Fibroblast of pulmonary artery (primary cell): ENCODE measurements around the gene DAP3.
"Not testable (repeated sequence)": the region's sequence is repeated elsewhere in the genome, so short reads cannot be mapped to it uniquely, and the experiment has no call there.

Experiments
- DNase-seq: peaks from one replicate; pipeline ENCODE4 v3.0.0-alpha.2; 2010; ENCODE audit warnings: low read depth
- H3K4me3 ChIP-seq: replicated peaks from 2 replicates; pipeline ENCODE4 v1.5.1; 2011; ENCODE audit warnings: low read depth, mild to moderate bottlenecking, control low read depth, low read length, moderate library complexity
- TF ChIP-seq, protein P1 (sequence below): IDR thresholded peaks from 2 replicates; pipeline ENCODE4 v1.5.1; 2011; ENCODE audit warnings: mild to moderate bottlenecking, control low read depth, low read length, inconsistent platforms; ENCODE audit errors: missing control alignments

The DAP3 gene

GRCh38 chr1:155689081-155689607 is at the start of gene DAP3:
Gene DAP3, plus strand, starts transcription at chr1:155689091. Its CDS starts 20,689 bp downstream, at chr1:155709780.
- peak within 1 kb of the TSS; percentile 92 for H3K4me3 ChIP-seq
- DNase-seq = not testable (repeated sequence)

GRCh38 chr1:155640367-155640766 is 48.5 kb upstream of the DAP3 start:
- H3K4me3 ChIP-seq = no peak overlapping the region
- DNase-seq = no peak
- TF ChIP-seq, protein P1, sequence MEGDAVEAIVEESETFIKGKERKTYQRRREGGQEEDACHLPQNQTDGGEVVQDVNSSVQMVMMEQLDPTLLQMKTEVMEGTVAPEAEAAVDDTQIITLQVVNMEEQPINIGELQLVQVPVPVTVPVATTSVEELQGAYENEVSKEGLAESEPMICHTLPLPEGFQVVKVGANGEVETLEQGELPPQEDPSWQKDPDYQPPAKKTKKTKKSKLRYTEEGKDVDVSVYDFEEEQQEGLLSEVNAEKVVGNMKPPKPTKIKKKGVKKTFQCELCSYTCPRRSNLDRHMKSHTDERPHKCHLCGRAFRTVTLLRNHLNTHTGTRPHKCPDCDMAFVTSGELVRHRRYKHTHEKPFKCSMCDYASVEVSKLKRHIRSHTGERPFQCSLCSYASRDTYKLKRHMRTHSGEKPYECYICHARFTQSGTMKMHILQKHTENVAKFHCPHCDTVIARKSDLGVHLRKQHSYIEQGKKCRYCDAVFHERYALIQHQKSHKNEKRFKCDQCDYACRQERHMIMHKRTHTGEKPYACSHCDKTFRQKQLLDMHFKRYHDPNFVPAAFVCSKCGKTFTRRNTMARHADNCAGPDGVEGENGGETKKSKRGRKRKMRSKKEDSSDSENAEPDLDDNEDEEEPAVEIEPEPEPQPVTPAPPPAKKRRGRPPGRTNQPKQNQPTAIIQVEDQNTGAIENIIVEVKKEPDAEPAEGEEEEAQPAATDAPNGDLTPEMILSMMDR = no peak

- not testable (repeated sequence) for DNase-seq, H3K4me3 ChIP-seq
Measured at GRCh38 chr1:155642559-155643180, 46.2 kb upstream of the DAP3 start.

DNA sequence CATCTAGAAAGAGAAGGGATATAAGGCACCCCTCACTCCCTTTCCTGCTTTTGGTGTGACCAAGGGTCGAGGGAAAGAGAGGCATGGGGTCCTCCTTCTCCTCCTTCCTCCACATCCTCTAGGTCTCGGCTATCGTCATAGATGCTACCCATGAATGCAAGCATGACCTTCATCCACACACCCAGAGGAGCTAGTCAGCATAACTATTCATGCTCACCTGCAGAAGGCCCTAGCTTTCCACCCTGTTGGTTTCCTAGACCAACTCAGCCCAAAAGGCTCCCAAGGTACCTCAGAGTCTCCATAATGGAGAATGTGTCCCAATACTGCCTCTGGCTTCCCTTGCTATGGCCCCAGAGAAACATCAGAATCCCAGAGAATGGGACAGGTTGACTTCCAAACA is 45.7 kb upstream of the DAP3 start:
- H3K4me3 ChIP-seq = no peak overlapping the region
- no peak for DNase-seq

GRCh38 chr1:155645034-155645598 is 43.8 kb upstream of the DAP3 start:
- TF ChIP-seq, protein P1 = no peak
- no peak overlapping the region for H3K4me3 ChIP-seq
- DNase-seq = peak; percentile 59

More for the DNA sequence above, 45.7 kb upstream of the DAP3 start:
- TF ChIP-seq, protein P1 = no peak

- peak; percentile 49 for DNase-seq
- TF ChIP-seq, protein P1 = no peak
- no peak overlapping the region for H3K4me3 ChIP-seq
Measured at GRCh38 chr1:155645648-155646047, 43.2 kb upstream of the DAP3 start.

GRCh38 chr1:155646307-155646706 is 42.6 kb upstream of the DAP3 start:
- peak overlapping the region; percentile 13 for H3K4me3 ChIP-seq
- DNase-seq = peak; percentile 79
- TF ChIP-seq, protein P1 = no peak
